HG03565 (cell line): ENCODE data around the gene PEAK3.

Source experiments
- ATAC-seq: cut with Tn5 transposase; IDR thresholded peaks from one replicate; pipeline ENCODE4 v1.9.1; 2021; ENCODE audit warnings: mild to moderate bottlenecking, moderate library complexity; ENCODE audit not compliant: unreplicated experiment

Gene PEAK3

GRCh38 chr19:2252055-2252796, 29.7 kb downstream of the PEAK3 start:
- ATAC-seq = no peak

GRCh38 chr19:2251106-2252054, 30.6 kb downstream of the PEAK3 start:
- ATAC-seq = no peak

- ATAC-seq = no peak
Observed at GRCh38 chr19:2250766-2251105, 31.2 kb downstream of the PEAK3 start.

- no peak for ATAC-seq
Observed at GRCh38 chr19:2249880-2250765, 31.9 kb downstream of the PEAK3 start.

GRCh38 chr19:2249010-2249866, 32.7 kb downstream of the PEAK3 start, which contains the start of gene AMH:
Gene AMH, plus strand, starts transcription at chr19:2249323. Its CDS starts 10 bp downstream, at chr19:2249333.
- no peak for ATAC-seq

- no peak for ATAC-seq
Observed at GRCh38 chr19:2248136-2249009, 33.6 kb downstream of the PEAK3 start.

GRCh38 chr19:2247433-2248101, 34.4 kb downstream of the PEAK3 start:
- ATAC-seq = no peak

- ATAC-seq = no peak
Observed at GRCh38 chr19:2246801-2247361, 35.1 kb downstream of the PEAK3 start.

GRCh38 chr19:2246014-2246620, 35.9 kb downstream of the PEAK3 start:
- ATAC-seq = no peak

GRCh38 chr19:2245273-2245672, 36.7 kb downstream of the PEAK3 start:
- ATAC-seq = no peak

GRCh38 chr19:2244486-2244885, 37.5 kb downstream of the PEAK3 start:
- no peak for ATAC-seq

GRCh38 chr19:2244125-2244411, 37.9 kb downstream of the PEAK3 start:
- ATAC-seq = no peak

GRCh38 chr19:2243274-2244124, 38.5 kb downstream of the PEAK3 start:
- no peak for ATAC-seq

- ATAC-seq = no peak
Observed at GRCh38 chr19:2242816-2243215, 39.2 kb downstream of the PEAK3 start.

- ATAC-seq = no peak
Observed at GRCh38 chr19:2242092-2242537, 39.9 kb downstream of the PEAK3 start.

- ATAC-seq = no peak
Observed at GRCh38 chr19:2240881-2241760, 40.9 kb downstream of the PEAK3 start.
